HG03175 (cell line): Measurements from ENCODE around the gene ZNF740.

Experiments
- ATAC-seq: cut with Tn5 transposase; IDR thresholded peaks from one replicate; pipeline ENCODE4 v1.9.1; 2021; ENCODE audit warnings: mild to moderate bottlenecking, moderate library complexity; ENCODE audit not compliant: unreplicated experiment

ZNF740 gene

GRCh38 chr12:53244337-53244736 is 63.8 kb downstream of the ZNF740 start:
- ATAC-seq: no peak
